MCF 10A (cell line): ENCODE measurements around the gene DUSP8. TPM values are rescaled to one million over a fixed set of nuclear protein-coding genes. Genes with fewer than 3 reads are reported as not detected.

Experiments used
- BruUV-seq: library from RNA; stranded (reverse); fragments of 400-500 nt; replicated peaks from 2 replicates; lab custom pipeline; 2021; lab: Mats Ljungman, UMichigan
- CTCF ChIA-PET: fragments of 300-600 bp; sonication (Branson Sonifier 250); formaldehyde crosslinking; extraction: SDS; loops from one replicate; lab custom pipeline; 2021; ENCODE audit warnings: antibody characterized with exemption, inconsistent platforms; lab: Yijun Ruan, JAX
- POLR2A ChIA-PET: fragments of 300-600, 350-650 bp; sonication (Branson Sonifier 250); formaldehyde crosslinking; extraction: SDS; loops from one replicate; lab custom pipeline; 2020; ENCODE audit warnings: antibody characterized with exemption, inconsistent platforms; lab: Yijun Ruan, JAX
- DNase-seq: peaks from one replicate; pipeline ENCODE4 v3.0.0-alpha.2; 2018; ENCODE audit not compliant: unreplicated experiment
- H3K27ac Mint-ChIP-seq: one replicate; pipeline ENCODE4 v1.8.0; 2022; ENCODE audit warnings: mild to moderate bottlenecking, low read depth, mixed read lengths; ENCODE audit not compliant: unreplicated experiment
- H3K27me3 Mint-ChIP-seq: one replicate; pipeline ENCODE4 v1.8.0; 2022; ENCODE audit warnings: mixed read lengths; ENCODE audit not compliant: insufficient read depth, unreplicated experiment
- H3K36me3 Mint-ChIP-seq: one replicate; pipeline ENCODE4 v1.8.0; 2022; ENCODE audit warnings: mild to moderate bottlenecking, moderate library complexity, mixed read lengths; ENCODE audit not compliant: insufficient read depth, unreplicated experiment
- H3K4me1 Mint-ChIP-seq: one replicate; pipeline ENCODE4 v1.8.0; 2022; ENCODE audit warnings: mixed read lengths; ENCODE audit not compliant: insufficient read depth, unreplicated experiment
- H3K4me3 Mint-ChIP-seq: one replicate; pipeline ENCODE4 v1.8.0; 2022; ENCODE audit warnings: mild to moderate bottlenecking, moderate library complexity, mixed read lengths; ENCODE audit not compliant: unreplicated experiment
- H3K9me3 Mint-ChIP-seq: one replicate; pipeline ENCODE4 v1.8.0; 2022; ENCODE audit warnings: mixed read lengths; ENCODE audit not compliant: unreplicated experiment
- CTCF ChIP-seq: fragments of 200-600 bp; IDR thresholded peaks from one replicate; pipeline ENCODE4 v1.8.0; 2022; ENCODE audit warnings: antibody characterized with exemption, mild to moderate bottlenecking; ENCODE audit not compliant: unreplicated experiment
- intact Hi-C: fragments of 100-400 bp; cut with micrococcal nuclease; formaldehyde crosslinking; loops from 2 replicates; pipeline ENCODE4 v1.14.1; 2022
- total RNA-seq: library from RNA; stranded (reverse); gene quantifications from 2 replicates; pipeline ENCODE4 v1.2.3, GENCODE V29; 2022

The DUSP8 gene
- total RNA-seq, 1 experiment from 2014 or later = 17.6 TPM

- H3K4me1 Mint-ChIP-seq = no peaks in the 10 kb centered on the region
- no peak overlapping the region for H3K27ac Mint-ChIP-seq
- H3K4me3 Mint-ChIP-seq = no peak overlapping the region
- no peak for TF ChIP-seq CTCF
- ChIA-PET POLR2A (no interaction called here), CTCF (interaction anchor here (0.6 to 1.1 kb wide), 2 partner anchors 16 to 97 kb away, joined by 3 to 4 read pairs; no protein-coding TSS in a partner anchor)
- DNase-seq = no peak
- BruUV-seq = no TSS peak
- no peaks in the 10 kb centered on the region for H3K36me3 Mint-ChIP-seq
- no peaks in the 10 kb centered on the region for H3K9me3 Mint-ChIP-seq
- no peaks in the 10 kb centered on the region for H3K27me3 Mint-ChIP-seq
- intact Hi-C loops = no loop called here
Observed at GRCh38 chr11:1542267-1542666, 29.8 kb downstream of the DUSP8 start.

GRCh38 chr11:1541474-1542204 is 30.4 kb downstream of the DUSP8 start:
- DNase-seq = no peak
- TF ChIP-seq CTCF = no peak
- ChIA-PET POLR2A (no interaction called here), CTCF (interaction anchor here (0.6 to 1.1 kb wide), 5 partner anchors 17 to 98 kb away, joined by 3 to 10 read pairs (median 4); no protein-coding TSS in a partner anchor)
- Mint-ChIP-seq H3K4me3 (no peak overlapping the region), H3K27me3 (no peaks in the 10 kb centered on the region), H3K27ac (no peak overlapping the region), H3K9me3 (no peaks in the 10 kb centered on the region), H3K4me1 (no peaks in the 10 kb centered on the region), H3K36me3 (no peaks in the 10 kb centered on the region)
- intact Hi-C loops = no loop called here
- no TSS peak for BruUV-seq

GRCh38 chr11:1540074-1540473 is 32.0 kb downstream of the DUSP8 start:
- intact Hi-C loops = no loop called here
- POLR2A ChIA-PET = no interaction called here
- no peak for DNase-seq
- Mint-ChIP-seq H3K27me3 (no peaks in the 10 kb centered on the region), H3K9me3 (no peaks in the 10 kb centered on the region), H3K27ac (no peak overlapping the region), H3K4me3 (no peak overlapping the region), H3K36me3 (no peaks in the 10 kb centered on the region), H3K4me1 (peaks cover 7% of the 10 kb centered on the region)
- CTCF ChIA-PET = interaction anchor here (1.2 kb wide), 1 partner anchor 34 kb away, joined by 3 read pairs; no protein-coding TSS in a partner anchor
- no TSS peak for BruUV-seq
- TF ChIP-seq CTCF = no peak

- TF ChIP-seq CTCF = no peak
- ChIA-PET POLR2A (no interaction called here), CTCF (interaction anchor here (0.6 to 1.3 kb wide), 3 partner anchors 9 to 37 kb away, joined by 3 to 6 read pairs (median 4); no protein-coding TSS in a partner anchor)
- intact Hi-C loops = loop anchor here (10.0 kb wide), 1 partner anchor 233 kb away; the partner anchor contains the start of gene TOLLIP
- Mint-ChIP-seq H3K27ac (no peak overlapping the region), H3K4me3 (no peak overlapping the region), H3K36me3 (peaks cover 8% of the 10 kb centered on the region), H3K27me3 (no peaks in the 10 kb centered on the region), H3K9me3 (no peaks in the 10 kb centered on the region), H3K4me1 (peaks cover 17% of the 10 kb centered on the region)
- no peak for DNase-seq
- BruUV-seq = no TSS peak
Observed at GRCh38 chr11:1538153-1538552, 33.9 kb downstream of the DUSP8 start.
